Common myeloid progenitor, CD34-positive (primary cell): ENCODE results near the gene FAM117A.

ENCODE experiments used
- CTCF ChIA-PET: fragments of 350-600 bp; sonication (Branson Sonifier 250); formaldehyde crosslinking; loops from one replicate; lab custom pipeline; 2021; ENCODE audit warnings: antibody characterized with exemption; lab: Charles Lee
- POLR2A ChIA-PET: fragments of 350-600 bp; sonication (Branson Sonifier 250); formaldehyde crosslinking; loops from one replicate; lab custom pipeline; 2021; ENCODE audit warnings: antibody characterized with exemption; lab: Charles Lee
- DNase-seq, 3 donors: peaks; one replicate each; pipeline versions ENCODE4 v3.0.0 to v3.0.0-alpha.2; 2013
- H3K27ac ChIP-seq, 2 experiments: 1 replicate in 1 of 2; 2 replicates in 1 of 2; pipeline ENCODE4 v1.7.0; 2013; ENCODE audit warnings: inconsistent platforms in 2 of 2, low read length in 2 of 2, mild to moderate bottlenecking in 2 of 2, low read depth in 1 of 2, moderate library complexity in 1 of 2; ENCODE audit not compliant: severe bottlenecking in 2 of 2, insufficient read depth in 1 of 2, poor library complexity in 1 of 2
- H3K27me3 ChIP-seq, 5 experiments: replicated peaks in 2 of 5; 1 replicate in 3 of 5; 2 replicates in 2 of 5; pipeline versions ENCODE4 v1.6.1 to v1.7.0; 2013; ENCODE audit warnings: low read length in 4 of 5, mild to moderate bottlenecking in 2 of 5, moderate library complexity in 2 of 5, inconsistent platforms in 1 of 5; ENCODE audit not compliant: insufficient read depth in 5 of 5, control insufficient read depth in 4 of 5
- H3K36me3 ChIP-seq, 4 experiments: 1 replicate in 2 of 4; 2 replicates in 2 of 4; pipeline versions ENCODE4 v1.6.1 to v1.7.0; 2013; ENCODE audit warnings: low read length in 3 of 4, control low read depth in 1 of 4, mild to moderate bottlenecking in 1 of 4; ENCODE audit not compliant: control insufficient read depth in 4 of 4, insufficient read depth in 4 of 4
- H3K4me1 ChIP-seq, 4 experiments: 1 replicate in 3 of 4; 2 replicates in 1 of 4; pipeline versions ENCODE4 v1.6.1 to v1.7.1; 2013; ENCODE audit warnings: low read length in 3 of 4, mild to moderate bottlenecking in 3 of 4, control low read depth in 1 of 4, inconsistent platforms in 1 of 4, moderate library complexity in 1 of 4; ENCODE audit not compliant: control insufficient read depth in 4 of 4, insufficient read depth in 4 of 4; ENCODE audit errors: control extremely low read depth in 1 of 4
- H3K4me3 ChIP-seq, 7 experiments: 1 replicate in 4 of 7; 2 replicates in 3 of 7; pipeline versions ENCODE4 v1.5.1 to v1.7.0; 2013; ENCODE audit warnings: mild to moderate bottlenecking in 7 of 7, low read length in 6 of 7, moderate library complexity in 6 of 7, inconsistent platforms in 2 of 7, low read depth in 2 of 7, control low read depth in 1 of 7; ENCODE audit not compliant: insufficient read depth in 4 of 7, control insufficient read depth in 1 of 7; ENCODE audit errors: extremely low read depth in 1 of 7
- H3K9me3 ChIP-seq, 5 experiments: 1 replicate in 4 of 5; 2 replicates in 1 of 5; pipeline versions ENCODE4 v1.6.1 to v1.7.1; 2013; ENCODE audit warnings: low read length in 4 of 5, mild to moderate bottlenecking in 2 of 5, inconsistent platforms in 1 of 5, low read depth in 1 of 5, moderate library complexity in 1 of 5; ENCODE audit not compliant: control insufficient read depth in 4 of 5, insufficient read depth in 2 of 5; ENCODE audit errors: control extremely low read depth in 1 of 5
- WGBS: methylation state at CpG from one replicate; pipeline ENCODE4 v1.1.5; 2013; ENCODE audit not compliant: insufficient coverage; 5-methylcytosine and 5-hydroxymethylcytosine counted together

FAM117A gene

GRCh38 chr17:49694847-49695697, 68.9 kb downstream of the FAM117A start:
- peaks cover 7 to 21% (median 20%) of the 10 kb centered on the region in 4 experiments for H3K4me1 ChIP-seq
- DNase-seq: peak; percentile 65 to 83 (median 80)
- no peaks in the 10 kb centered on the region for H3K27me3 ChIP-seq
- no peak overlapping the region for H3K27ac ChIP-seq
- no peaks in the 10 kb centered on the region for H3K9me3 ChIP-seq
- CTCF ChIA-PET: interaction anchor here (0.6 to 22.1 kb wide), 16 partner anchors 9 to 157 kb away, joined by 3 to 277 read pairs (median 8); partner anchors contain the start of genes NXPH3 and SLC35B1
- H3K36me3 ChIP-seq: peaks cover 0 to 8% (median 2%) of the 10 kb centered on the region in 4 experiments
- H3K4me3 ChIP-seq: peak overlapping the region in 1 of 7 experiments; percentile 55
- WGBS: 41% methylated on average over 16 of the region's 16 CpGs
- POLR2A ChIA-PET: interaction anchor here (1.3 kb wide), 1 partner anchor 8 kb away, joined by 4 read pairs; no protein-coding TSS in a partner anchor

- H3K27ac ChIP-seq: no peak overlapping the region
- H3K4me1 ChIP-seq: peaks cover 7 to 33% (median 30%) of the 10 kb centered on the region in 4 experiments
- no peaks in the 10 kb centered on the region for H3K27me3 ChIP-seq
- no peak overlapping the region for H3K4me3 ChIP-seq
- 100% methylated on average over 1 of the region's 4 CpGs for WGBS
- ChIA-PET POLR2A (interaction anchor here (0.6 kb wide), 1 partner anchor 123 kb away, joined by 3 read pairs; no protein-coding TSS in a partner anchor), CTCF (interaction anchor here (0.6 to 22.1 kb wide), 5 partner anchors 14 to 145 kb away, joined by 3 to 277 read pairs (median 5); partner anchors contain the start of genes NXPH3 and SLC35B1)
- no peaks in the 10 kb centered on the region for H3K9me3 ChIP-seq
- DNase-seq: no peak
- no peaks in the 10 kb centered on the region for H3K36me3 ChIP-seq
Observed at GRCh38 chr17:49692751-49693150, 71.2 kb downstream of the FAM117A start.

GRCh38 chr17:49691677-49692191, 72.2 kb downstream of the FAM117A start:
- ChIA-PET CTCF (interaction anchor here (1.0 to 22.1 kb wide), 2 partner anchors 119 to 127 kb away, joined by 3 to 277 read pairs; partner anchors contain the start of gene NXPH3), POLR2A (no interaction called here)
- Histone ChIP-seq H3K27ac (no peak overlapping the region), H3K36me3 (no peaks in the 10 kb centered on the region), H3K9me3 (no peaks in the 10 kb centered on the region), H3K4me3 (no peak overlapping the region), H3K4me1 (peaks cover 7 to 34% (median 29%) of the 10 kb centered on the region in 4 experiments), H3K27me3 (no peaks in the 10 kb centered on the region)
- DNase-seq: no peak
- 100% methylated on average over 7 of the region's 8 CpGs for WGBS

- Histone ChIP-seq H3K9me3 (no peaks in the 10 kb centered on the region), H3K4me3 (no peak overlapping the region), H3K4me1 (peaks cover 7 to 28% (median 24%) of the 10 kb centered on the region in 4 experiments), H3K27me3 (no peaks in the 10 kb centered on the region), H3K36me3 (no peaks in the 10 kb centered on the region), H3K27ac (no peak overlapping the region)
- DNase-seq: no peak
- 98% methylated on average over 9 of the region's 9 CpGs for WGBS
- ChIA-PET POLR2A (no interaction called here), CTCF (interaction anchor here (1.0 to 22.1 kb wide), 3 partner anchors 118 to 135 kb away, joined by 3 to 277 read pairs (median 3); partner anchors contain the start of gene NXPH3)
Observed at GRCh38 chr17:49691086-49691676, 72.8 kb downstream of the FAM117A start.

GRCh38 chr17:49690256-49690655, 73.7 kb downstream of the FAM117A start:
- ChIA-PET POLR2A (no interaction called here), CTCF (interaction anchor here (1.0 to 22.1 kb wide), 3 partner anchors 18 to 134 kb away, joined by 3 to 277 read pairs (median 3); partner anchors contain the start of genes NXPH3 and SLC35B1)
- Histone ChIP-seq H3K9me3 (no peaks in the 10 kb centered on the region), H3K27ac (no peak overlapping the region), H3K36me3 (no peaks in the 10 kb centered on the region), H3K4me3 (no peak overlapping the region), H3K27me3 (no peaks in the 10 kb centered on the region), H3K4me1 (peaks cover 1 to 20% (median 15%) of the 10 kb centered on the region in 4 experiments)
- DNase-seq: no peak
- WGBS: 86% methylated on average over 2 of the region's 2 CpGs

GRCh38 chr17:49688848-49689247, 75.1 kb downstream of the FAM117A start:
- ChIA-PET CTCF (interaction anchor here (0.7 to 22.1 kb wide), 4 partner anchors 14 to 131 kb away, joined by 3 to 277 read pairs (median 3); partner anchors contain the start of gene NXPH3), POLR2A (interaction anchor here (1.1 kb wide), 1 partner anchor 112 kb away, joined by 3 read pairs; no protein-coding TSS in a partner anchor)
- Histone ChIP-seq H3K36me3 (no peaks in the 10 kb centered on the region), H3K27ac (no peak overlapping the region), H3K4me3 (no peak overlapping the region), H3K9me3 (no peaks in the 10 kb centered on the region), H3K27me3 (no peaks in the 10 kb centered on the region), H3K4me1 (peaks cover 0 to 16% (median 11%) of the 10 kb centered on the region in 4 experiments)
- WGBS: 97% methylated on average over 4 of the region's 4 CpGs
- no peak for DNase-seq
